Measurements from ENCODE around the gene PPM1H. TPM values are rescaled to one million over a fixed set of nuclear protein-coding genes. Genes with fewer than 3 reads are reported as not detected.

Gene PPM1H
- total and polyA plus RNA-seq, 10 of the 15 experiments (the other 5 are each of a cell fraction or from before 2014, with no cell fraction given), result 0.11 to 0.83 (median 0.49) TPM

GRCh38 chr12:62763861-62764645, 170.9 kb downstream of the PPM1H start:
- TF ChIP-seq CBX3 (IDR thresholded peaks at IDR 0.05; ENCODE audit: borderline replicate concordance, low read depth), result no peak
- TF ChIP-seq IKZF1 (conservative IDR thresholded peaks at IDR 0.05), result no peak
- no peak for TF ChIP-seq ZSCAN29 (IDR thresholded peaks at IDR 0.05)
- TF ChIP-seq CREM (IDR thresholded peaks at IDR 0.05; ENCODE audit: low read depth), result no peak
- TF ChIP-seq PAX5 (IDR thresholded peaks at IDR 0.05; ENCODE audit: borderline replicate concordance, low read depth, low read length), result no peak
- no peak for TF ChIP-seq MYB (IDR thresholded peaks at IDR 0.05; ENCODE audit: borderline replicate concordance, low read depth, low read length)
- TF ChIP-seq SUPT20H (IDR thresholded peaks at IDR 0.05; ENCODE audit: borderline replicate concordance, control insufficient read depth, low read depth, low read length), result no peak
- no peak for TF ChIP-seq E4F1 (IDR thresholded peaks at IDR 0.05; ENCODE audit: borderline replicate concordance, partially characterized antibody)
- no peak for TF ChIP-seq NFYB (IDR thresholded peaks at IDR 0.05; ENCODE audit: insufficient read depth, low read depth, low read length)
- no peak for TF ChIP-seq YBX1 (IDR thresholded peaks at IDR 0.05)
- no peak for TF ChIP-seq MAX (IDR thresholded peaks at IDR 0.05; ENCODE audit: low read depth, low read length)
- no peak for TF ChIP-seq POU2F2 (IDR thresholded peaks at IDR 0.05; ENCODE audit: borderline replicate concordance, low read depth, low read length)
- TF ChIP-seq GABPA (IDR thresholded peaks at IDR 0.05; ENCODE audit: low read depth), result no peak
- no peak for TF ChIP-seq FOXK2 (IDR thresholded peaks at IDR 0.05)
- no peak for TF ChIP-seq TCF7 (IDR thresholded peaks at IDR 0.05; ENCODE audit: borderline replicate concordance)
- no peak for TF ChIP-seq EP300 (IDR thresholded peaks at IDR 0.05; ENCODE audit: borderline replicate concordance in 1 of 2, control insufficient read depth in 1 of 2, low read depth in 2 of 2, low read length in 2 of 2)
- TF ChIP-seq BMI1 (IDR thresholded peaks at IDR 0.05; ENCODE audit: borderline replicate concordance), result no peak
- H3K9ac ChIP-seq (ENCODE audit: control insufficient read depth, insufficient read depth, low read length), result no peak overlapping the region
- no TSS peak for BruUV-seq (replicated peaks)
- intact Hi-C loops (cut with micrococcal nuclease; ENCODE audit: unreplicated experiment), result no loop called here
- ATAC-seq (no peak), DNase-seq (ENCODE audit: low read depth, low spot score) (no peak), FAIRE-seq (no peak)
- H3K4me2 ChIP-seq (ENCODE audit: control insufficient read depth, insufficient read depth), result no peak overlapping the region
- peaks cover 4% of the 10 kb centered on the region for H3K4me1 ChIP-seq (ENCODE audit: control insufficient read depth, insufficient read depth, low read length)
- no peaks in the 10 kb centered on the region for H3K36me3 ChIP-seq (ENCODE audit: control insufficient read depth in 2 of 2, insufficient read depth in 2 of 2, low read length in 1 of 2)
- WGBS (ENCODE audit: insufficient coverage, insufficient replicate concordance, low lambda C conversion rate, missing lambda C conversion rate), result 62% methylated on average over 9 of the region's 9 CpGs
- H4K20me1 ChIP-seq (ENCODE audit: control insufficient read depth, insufficient read depth), result no peaks in the 10 kb centered on the region
- no peak overlapping the region for H2AFZ ChIP-seq (ENCODE audit: control insufficient read depth, low read depth, low read length)
- SMC1A ChIA-PET (ENCODE audit: uncharacterized antibody, unreplicated experiment), result interaction anchor here (0.7 to 1.0 kb wide), 4 partner anchors 16 to 136 kb away, joined by 3 to 4 read pairs (median 3); no protein-coding TSS in a partner anchor
- H3K9me3 ChIP-seq (replicated peaks; ENCODE audit: control insufficient read depth, insufficient read depth, low read length), result no peaks in the 10 kb centered on the region
- no peak overlapping the region for H3K4me3 ChIP-seq
- H3K27me3 ChIP-seq (replicated peaks in 1 of 2; ENCODE audit: control insufficient read depth in 2 of 2, insufficient read depth in 2 of 2, low read length in 1 of 2), result no peaks in the 10 kb centered on the region
- CTCF ChIA-PET, result interaction anchor here (0.9 kb wide), 2 partner anchors 30 to 157 kb away, joined by 3 to 4 read pairs; no protein-coding TSS in a partner anchor
- no peak overlapping the region for H3K27ac ChIP-seq (ENCODE audit: control insufficient read depth, insufficient read depth)
- H3K79me2 ChIP-seq (ENCODE audit: control insufficient read depth, insufficient read depth, low read length), result no peaks in the 10 kb centered on the region
- in situ Hi-C loops (cut with MboI), result no loop called here
- POLR2A ChIA-PET, result interaction anchor here (0.6 to 1.1 kb wide), 2 partner anchors 14 to 136 kb away, joined by 3 to 8 read pairs; no protein-coding TSS in a partner anchor
- RAD21 ChIA-PET (ENCODE audit: unreplicated experiment), result interaction anchor here (0.8 to 1.8 kb wide), 2 partner anchors 69 to 74 kb away, joined by 3 to 4 read pairs; no protein-coding TSS in a partner anchor

Measured in GM12878 (cell line).